ENCODE data around the gene MOSPD2. TPM values are rescaled to one million over a fixed set of nuclear protein-coding genes. Genes with fewer than 3 reads are reported as not detected.

MOSPD2 gene
- 20.3 and 26.4 TPM in 2 replicates for total RNA-seq

GRCh38 chrX:14872851-14873675, at the start of gene MOSPD2, which contains the start of gene FANCB:
Gene MOSPD2, plus strand, starts transcription at chrX:14873421. Its CDS starts 108 bp downstream, at chrX:14873529.
Gene FANCB, minus strand, starts transcription at chrX:14873069. Its CDS starts 7,559 bp downstream, at chrX:14865510.

Other genes with a start within 250 kb of the MOSPD2 start
- gene FANCB, start 352 bp upstream of the MOSPD2 start, total RNA-seq: 3.2 and 3.3 TPM in 2 replicates